WERI-Rb-1 (cell line): ENCODE measurements around the gene ZNF474.
"Not testable (repeated sequence)": the region's sequence is repeated elsewhere in the genome, so short reads cannot be mapped to it uniquely, and the experiment has no call there.

Source experiments
- DNase-seq: peaks from one replicate; pipeline ENCODE4 v3.0.0-alpha.2; 2020
- H3K27ac ChIP-seq: fragments of 250-450 bp; sonication (Bioruptor Pico); 2 replicates; pipeline ENCODE4 v1.5.1; 2020; ENCODE audit warnings: mild to moderate bottlenecking, moderate library complexity
- H3K27me3 ChIP-seq: fragments of 250-450 bp; sonication (Bioruptor Pico); 2 replicates; pipeline ENCODE4 v1.5.1; 2021; ENCODE audit warnings: mild to moderate bottlenecking, low read depth, moderate library complexity; ENCODE audit not compliant: insufficient read depth, severe bottlenecking
- H3K36me3 ChIP-seq: fragments of 250-450 bp; sonication (Bioruptor Pico); 2 replicates; pipeline ENCODE4 v1.5.1; 2020; ENCODE audit warnings: mild to moderate bottlenecking, moderate library complexity
- H3K4me3 ChIP-seq: 2 replicates; pipeline ENCODE4 v1.5.1; 2011; ENCODE audit warnings: low read depth, mild to moderate bottlenecking, control low read depth, low read length
- H3K9me3 ChIP-seq: fragments of 250-450 bp; sonication (Bioruptor Pico); 2 replicates; pipeline ENCODE4 v1.5.1; 2021; ENCODE audit warnings: mild to moderate bottlenecking, moderate library complexity; ENCODE audit not compliant: severe bottlenecking
- TF ChIP-seq, protein P1 (sequence below): IDR thresholded peaks from 2 replicates; pipeline ENCODE4 v1.5.1; 2011; ENCODE audit warnings: low read depth, mild to moderate bottlenecking, control low read depth, inconsistent platforms, low read length

ZNF474 gene

DNA sequence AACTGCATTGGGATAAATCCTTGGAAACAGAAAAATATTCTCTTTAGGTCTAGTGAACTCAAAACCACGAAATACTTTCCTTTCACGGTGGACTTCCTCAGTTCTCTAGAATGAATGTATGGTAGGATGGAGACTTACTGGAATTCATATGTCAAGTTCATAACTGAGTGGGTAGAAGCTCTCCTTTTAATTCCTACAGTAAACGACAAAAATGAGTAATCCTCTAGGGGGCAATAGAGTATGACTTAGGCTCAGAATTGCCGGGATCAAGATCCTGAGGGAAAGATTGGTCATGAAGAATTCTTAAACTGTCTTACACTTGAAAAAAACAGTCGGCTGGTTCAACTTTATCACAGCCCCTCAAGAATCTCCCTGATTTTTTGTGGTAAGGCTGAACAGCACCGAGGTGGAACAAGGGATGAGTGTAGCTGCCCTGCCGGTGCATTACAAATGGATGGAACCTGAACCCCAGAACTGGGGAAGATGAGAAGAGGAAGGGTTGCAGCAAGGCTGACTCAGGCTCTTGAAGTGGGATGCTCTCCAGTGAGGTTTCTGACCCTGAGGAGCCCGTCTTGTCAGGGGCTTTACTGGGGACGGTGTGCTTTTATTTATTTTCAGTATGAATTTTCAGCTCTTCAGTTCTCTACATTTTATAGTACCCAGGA is 37.3 kb upstream of the ZNF474 start:
- DNase-seq: no peak

DNA sequence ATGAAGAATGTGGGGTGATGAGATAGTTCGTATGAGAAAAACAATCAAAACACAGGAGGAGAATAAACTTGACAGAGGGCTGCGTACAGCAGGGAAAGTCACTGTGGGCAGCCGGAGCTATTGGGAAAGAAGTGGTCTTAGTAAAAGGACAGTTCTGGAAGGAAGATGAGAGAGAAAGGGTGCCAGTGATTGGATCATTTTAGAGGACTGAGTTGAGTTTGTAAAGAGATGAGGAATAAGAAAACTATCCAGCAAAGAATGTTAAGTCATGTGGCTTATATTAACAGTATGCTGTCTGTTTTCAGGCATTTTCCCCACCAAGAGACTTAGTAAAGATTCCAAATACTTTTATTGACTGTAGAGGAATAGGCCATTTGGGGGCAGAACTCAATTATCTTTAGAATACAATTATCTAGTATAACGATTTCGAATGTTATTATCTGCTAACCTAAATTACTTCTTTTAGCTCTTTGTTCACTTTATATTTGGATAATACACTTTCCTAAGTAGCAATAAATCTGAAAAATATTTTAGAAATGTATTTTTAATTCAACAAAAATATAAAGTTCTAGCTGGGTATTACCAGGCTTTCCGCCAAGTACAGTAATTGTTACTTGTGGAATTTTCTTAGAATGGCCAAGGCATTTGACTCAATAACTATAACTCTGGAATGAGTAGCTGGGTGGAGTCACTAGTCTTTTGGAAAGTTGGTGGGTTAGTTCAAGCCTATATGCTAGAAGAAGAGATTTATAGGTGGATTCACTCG is 35.7 kb upstream of the ZNF474 start:
- no peak for DNase-seq
- Histone ChIP-seq H3K9me3 (no peaks in the 10 kb centered on the region), H3K4me3 (no peak overlapping the region), H3K36me3 (no peaks in the 10 kb centered on the region), H3K27me3 (no peaks in the 10 kb centered on the region), H3K27ac (no peak overlapping the region)
- TF ChIP-seq, protein P1, sequence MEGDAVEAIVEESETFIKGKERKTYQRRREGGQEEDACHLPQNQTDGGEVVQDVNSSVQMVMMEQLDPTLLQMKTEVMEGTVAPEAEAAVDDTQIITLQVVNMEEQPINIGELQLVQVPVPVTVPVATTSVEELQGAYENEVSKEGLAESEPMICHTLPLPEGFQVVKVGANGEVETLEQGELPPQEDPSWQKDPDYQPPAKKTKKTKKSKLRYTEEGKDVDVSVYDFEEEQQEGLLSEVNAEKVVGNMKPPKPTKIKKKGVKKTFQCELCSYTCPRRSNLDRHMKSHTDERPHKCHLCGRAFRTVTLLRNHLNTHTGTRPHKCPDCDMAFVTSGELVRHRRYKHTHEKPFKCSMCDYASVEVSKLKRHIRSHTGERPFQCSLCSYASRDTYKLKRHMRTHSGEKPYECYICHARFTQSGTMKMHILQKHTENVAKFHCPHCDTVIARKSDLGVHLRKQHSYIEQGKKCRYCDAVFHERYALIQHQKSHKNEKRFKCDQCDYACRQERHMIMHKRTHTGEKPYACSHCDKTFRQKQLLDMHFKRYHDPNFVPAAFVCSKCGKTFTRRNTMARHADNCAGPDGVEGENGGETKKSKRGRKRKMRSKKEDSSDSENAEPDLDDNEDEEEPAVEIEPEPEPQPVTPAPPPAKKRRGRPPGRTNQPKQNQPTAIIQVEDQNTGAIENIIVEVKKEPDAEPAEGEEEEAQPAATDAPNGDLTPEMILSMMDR: no peak

More for the DNA sequence above, 37.3 kb upstream of the ZNF474 start:
- H3K36me3 ChIP-seq: no peaks in the 10 kb centered on the region
- TF ChIP-seq, protein P1: peak; percentile 17; the same call in 1 of the 2 replicates
- no peak overlapping the region for H3K4me3 ChIP-seq
- H3K27me3 ChIP-seq: no peaks in the 10 kb centered on the region
- no peak overlapping the region for H3K27ac ChIP-seq
- H3K9me3 ChIP-seq: no peaks in the 10 kb centered on the region

DNA sequence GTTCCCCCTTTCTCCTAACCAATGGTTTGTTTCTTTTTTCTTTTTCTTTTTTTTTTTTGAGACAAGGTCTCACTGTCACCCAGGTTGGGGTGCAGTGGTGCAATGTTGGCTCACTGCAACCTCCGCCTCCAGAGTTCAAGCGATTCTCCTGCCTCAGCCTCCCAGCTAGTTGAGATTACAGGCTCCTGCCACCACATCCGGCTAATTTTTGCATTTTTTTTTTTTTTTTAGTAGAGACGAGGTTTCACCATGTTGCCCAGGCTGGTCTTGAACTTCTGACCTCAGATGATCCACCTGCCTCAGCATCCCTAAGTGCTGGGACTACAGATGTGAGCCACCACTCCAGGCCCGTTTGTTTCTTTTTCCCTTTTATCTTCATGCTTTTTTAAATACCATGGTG is 35.1 kb upstream of the ZNF474 start:
- not testable (repeated sequence) for H3K36me3 ChIP-seq, H3K27ac ChIP-seq, H3K4me3 ChIP-seq, H3K9me3 ChIP-seq, H3K27me3 ChIP-seq, DNase-seq

GRCh38 chr5:122095158-122095557 is 34.2 kb upstream of the ZNF474 start:
- Histone ChIP-seq H3K4me3 (no peak overlapping the region), H3K9me3 (no peaks in the 10 kb centered on the region), H3K36me3 (no peaks in the 10 kb centered on the region), H3K27me3 (no peaks in the 10 kb centered on the region), H3K27ac (no peak overlapping the region)
- no peak for DNase-seq
- TF ChIP-seq, protein P1: no peak

DNA sequence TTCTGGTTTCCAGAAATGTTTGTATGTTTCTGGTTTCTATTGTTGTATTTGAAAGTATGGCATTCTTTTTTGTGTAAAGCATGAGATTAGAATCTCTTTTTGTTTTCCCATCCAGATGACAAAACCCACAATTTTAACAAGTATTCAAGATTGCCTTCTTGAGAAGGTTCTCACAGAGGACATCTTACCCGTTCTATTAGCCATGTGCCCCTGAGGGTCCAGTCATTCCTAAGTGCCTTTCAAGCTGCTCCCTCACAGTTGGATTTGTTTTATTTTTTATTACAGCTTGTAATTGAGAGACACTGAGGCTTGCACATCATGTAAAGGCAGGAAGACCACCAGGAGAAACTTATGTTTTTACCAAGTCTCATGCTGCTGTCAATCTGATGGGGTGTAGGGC is 32.0 kb upstream of the ZNF474 start:
- Histone ChIP-seq H3K36me3 (no peaks in the 10 kb centered on the region), H3K4me3 (no peak overlapping the region), H3K9me3 (no peaks in the 10 kb centered on the region), H3K27ac (no peak overlapping the region), H3K27me3 (no peaks in the 10 kb centered on the region)
- no peak for DNase-seq
- TF ChIP-seq, protein P1: no peak

DNA sequence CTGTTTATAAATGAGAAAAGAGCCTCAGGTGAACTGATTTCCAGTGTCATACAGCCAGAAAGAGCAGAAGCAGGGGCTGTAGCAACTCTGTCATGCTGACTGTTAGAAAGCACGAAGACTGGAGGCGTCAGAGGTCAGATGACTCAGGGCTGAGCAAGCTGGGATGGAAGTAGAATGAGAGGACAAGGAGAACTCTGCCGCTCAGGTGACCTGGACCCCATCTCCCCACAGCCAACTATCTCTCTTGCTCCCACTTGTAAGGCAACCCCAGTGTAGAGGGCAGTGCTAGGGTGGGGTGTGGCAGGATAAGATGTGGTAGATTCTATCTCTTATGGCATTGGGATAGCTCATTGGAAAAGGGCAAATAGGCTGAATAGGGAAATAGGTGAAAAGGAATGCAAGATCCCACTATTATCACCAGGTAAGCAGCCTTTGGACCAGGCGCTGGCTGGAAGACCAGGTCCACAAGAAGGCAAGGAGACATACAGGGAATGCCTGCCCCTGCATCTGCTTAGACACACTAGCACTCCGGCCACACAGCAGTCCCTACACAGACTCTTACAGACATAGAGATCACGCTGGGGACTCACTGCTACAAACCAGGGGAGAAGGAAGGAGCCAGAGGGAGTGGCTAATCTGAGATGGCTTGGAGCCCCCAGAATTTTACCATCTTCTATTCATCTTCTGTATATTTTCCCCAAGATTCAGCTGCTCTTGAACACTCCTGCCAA is 30.1 kb upstream of the ZNF474 start:
- Histone ChIP-seq H3K27ac (no peak overlapping the region), H3K27me3 (no peaks in the 10 kb centered on the region), H3K9me3 (no peaks in the 10 kb centered on the region), H3K36me3 (no peaks in the 10 kb centered on the region), H3K4me3 (no peak overlapping the region)
- TF ChIP-seq, protein P1: no peak
- DNase-seq: no peak
